DOHH2 (cell line): ENCODE results near the gene TUSC1.

Source experiments
- EZH2phosphoT487 ChIP-seq: fragments of 200-600 bp; sonication (generic); IDR thresholded peaks from 2 replicates; pipeline ENCODE4 v1.6.1; 2017; ENCODE audit warnings: borderline replicate concordance, mild to moderate bottlenecking, antibody characterized with exemption, low read length, moderate library complexity, mixed read lengths
- TF ChIP-seq, protein P1 (sequence below): fragments of 200-600 bp; sonication (generic); IDR thresholded peaks from one replicate; pipeline ENCODE4 v1.5.1; 2014; ENCODE audit warnings: antibody characterized with exemption, mild to moderate bottlenecking, low read depth, low read length; ENCODE audit not compliant: poor library complexity, severe bottlenecking

DNA sequence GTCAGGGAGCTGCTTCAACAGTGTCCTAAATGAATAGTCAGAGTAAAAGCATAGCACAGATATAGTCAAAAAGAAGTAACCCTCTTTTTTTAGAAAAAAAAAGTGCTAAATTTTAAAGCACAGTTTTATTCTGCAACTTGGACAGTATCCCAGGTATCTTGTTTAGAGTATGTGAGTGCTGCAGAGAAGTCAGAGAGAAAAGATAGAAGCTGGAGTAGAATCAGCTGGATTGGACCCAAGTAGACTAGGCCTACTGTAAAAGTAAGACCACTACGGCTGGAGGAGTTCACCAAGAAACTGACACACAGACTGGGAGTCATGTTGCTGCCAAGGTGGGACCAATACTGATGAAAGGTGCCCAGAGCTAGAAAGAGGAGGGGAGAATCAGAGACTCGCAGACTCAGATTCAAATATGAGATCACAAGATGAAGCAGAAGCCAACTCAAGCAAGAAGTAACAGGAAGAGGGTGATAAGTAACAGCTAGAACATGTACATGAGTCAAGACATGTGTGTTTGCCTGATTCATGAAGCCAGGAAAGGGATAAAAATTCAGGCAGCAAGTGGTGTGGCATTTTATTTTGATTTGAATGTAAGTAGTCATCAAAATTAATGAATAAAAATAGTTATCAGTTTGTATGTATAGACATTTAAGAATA, 25.6 kb upstream of the TUSC1 start:
- TF ChIP-seq, protein P1, sequence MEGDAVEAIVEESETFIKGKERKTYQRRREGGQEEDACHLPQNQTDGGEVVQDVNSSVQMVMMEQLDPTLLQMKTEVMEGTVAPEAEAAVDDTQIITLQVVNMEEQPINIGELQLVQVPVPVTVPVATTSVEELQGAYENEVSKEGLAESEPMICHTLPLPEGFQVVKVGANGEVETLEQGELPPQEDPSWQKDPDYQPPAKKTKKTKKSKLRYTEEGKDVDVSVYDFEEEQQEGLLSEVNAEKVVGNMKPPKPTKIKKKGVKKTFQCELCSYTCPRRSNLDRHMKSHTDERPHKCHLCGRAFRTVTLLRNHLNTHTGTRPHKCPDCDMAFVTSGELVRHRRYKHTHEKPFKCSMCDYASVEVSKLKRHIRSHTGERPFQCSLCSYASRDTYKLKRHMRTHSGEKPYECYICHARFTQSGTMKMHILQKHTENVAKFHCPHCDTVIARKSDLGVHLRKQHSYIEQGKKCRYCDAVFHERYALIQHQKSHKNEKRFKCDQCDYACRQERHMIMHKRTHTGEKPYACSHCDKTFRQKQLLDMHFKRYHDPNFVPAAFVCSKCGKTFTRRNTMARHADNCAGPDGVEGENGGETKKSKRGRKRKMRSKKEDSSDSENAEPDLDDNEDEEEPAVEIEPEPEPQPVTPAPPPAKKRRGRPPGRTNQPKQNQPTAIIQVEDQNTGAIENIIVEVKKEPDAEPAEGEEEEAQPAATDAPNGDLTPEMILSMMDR, result no peak
- no peak for TF ChIP-seq EZH2phosphoT487
